Activated CD4-positive, alpha-beta T cell treated with anti-CD3 and anti-CD28 coated beads, Interleukin-2, amount 50 U/mL, for 48 hours (primary cell): ENCODE results near the gene ARHGAP4.
A peak's percentile ranks its signal among the peaks of the same experiment; 100 is the strongest.

Experiments
- DNase-seq, 2 experiments: peaks; one replicate each; pipeline ENCODE4 v3.0.0-alpha.2; 2020

ARHGAP4 gene

DNA sequence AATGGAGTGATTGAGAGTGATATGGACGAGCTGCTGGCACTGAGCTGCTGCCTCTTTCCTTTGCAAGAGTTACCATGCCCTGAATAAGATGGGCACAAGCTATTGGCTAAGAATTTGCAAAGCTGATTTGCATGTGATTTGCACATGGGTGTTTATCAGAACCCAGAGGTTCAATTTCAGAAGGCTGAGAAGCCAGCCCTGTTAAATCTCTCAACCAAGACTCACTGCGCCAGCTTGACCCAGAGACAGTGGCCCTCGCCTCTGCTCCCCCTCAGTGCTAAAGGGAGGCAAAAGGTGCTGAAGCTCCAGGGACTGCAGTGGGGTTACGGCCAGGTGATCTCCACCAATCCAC, 701 bp downstream of the ARHGAP4 start:
- no peak for DNase-seq

DNA sequence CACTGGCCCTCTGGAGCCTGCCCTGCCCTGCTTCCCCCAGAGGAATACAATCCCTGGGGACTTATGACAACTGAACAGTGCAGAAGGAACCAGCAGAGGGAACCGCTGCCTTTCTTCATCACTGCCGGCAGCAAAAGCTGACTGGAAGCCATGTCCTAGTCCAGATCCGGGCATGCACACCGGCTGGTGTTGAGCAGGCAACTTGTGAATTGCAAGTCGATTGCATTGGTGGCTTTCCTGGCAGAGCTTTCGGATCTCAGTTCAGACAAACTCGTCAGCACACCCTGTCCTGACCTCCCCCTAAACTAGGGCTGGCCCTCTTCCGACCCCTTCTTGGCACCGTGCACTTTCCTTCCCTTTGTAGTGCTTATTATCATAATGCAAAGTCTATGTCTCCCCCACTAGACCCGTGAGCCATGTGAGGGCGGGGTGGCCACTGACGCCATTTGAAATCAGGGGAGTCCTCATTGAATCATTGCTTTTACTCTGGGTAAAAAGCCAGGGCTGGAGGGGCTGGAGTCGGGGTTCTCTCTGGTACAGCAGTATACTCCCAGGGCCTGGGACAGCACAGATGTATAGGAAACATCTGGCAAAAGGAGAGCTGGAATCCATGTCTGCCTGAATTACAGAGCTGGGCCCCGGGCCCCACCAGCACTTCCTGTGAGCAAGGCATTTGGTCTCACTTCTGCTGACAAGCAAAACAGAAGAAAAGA, 1.8 kb downstream of the ARHGAP4 start:
- DNase-seq = no peak

DNA sequence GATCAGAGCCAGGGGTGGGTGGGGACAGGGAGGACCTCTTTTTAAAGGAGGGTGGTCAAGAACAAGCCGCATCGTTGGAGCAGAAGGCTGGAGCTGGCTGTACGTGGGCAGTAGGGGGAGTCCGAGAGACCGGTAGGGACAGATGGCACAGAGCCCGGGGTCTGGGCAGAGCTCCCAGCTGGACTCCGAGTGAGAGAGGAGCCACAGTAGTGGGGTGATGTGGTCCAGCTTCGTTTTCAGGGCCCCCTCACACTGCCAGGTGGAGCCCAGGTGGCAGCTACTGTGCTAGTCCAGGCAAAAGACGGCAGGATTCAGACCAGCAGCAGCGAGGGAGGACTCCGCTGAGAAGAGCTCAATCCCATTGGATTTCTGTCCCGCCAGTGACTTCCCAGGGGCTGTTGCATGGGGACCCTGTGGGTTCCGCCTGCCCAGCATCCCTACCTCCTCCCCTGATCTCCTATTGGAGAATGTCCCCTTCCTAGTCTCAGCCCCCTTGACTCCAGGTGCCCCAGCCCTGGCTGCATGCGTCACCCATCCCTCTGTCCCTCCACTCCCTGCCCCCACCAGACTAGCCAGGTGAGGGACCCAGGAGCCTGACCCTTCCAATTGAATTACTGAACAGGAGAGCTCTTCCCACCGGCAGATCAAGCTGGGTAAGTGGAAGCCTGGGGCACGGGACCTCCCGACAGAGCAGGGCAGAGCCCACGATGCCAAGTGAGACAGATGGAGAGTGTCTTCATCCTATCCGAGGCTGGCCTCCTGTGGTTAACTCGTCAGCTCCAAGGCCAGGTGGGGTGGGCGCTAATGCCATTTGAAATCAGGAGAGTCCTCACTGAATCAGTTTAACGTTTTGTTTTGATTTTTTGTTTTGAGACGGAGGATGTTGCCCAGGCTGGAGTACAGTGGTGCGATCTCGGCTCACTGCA, 2.9 kb downstream of the ARHGAP4 start:
- no peak for DNase-seq

DNA sequence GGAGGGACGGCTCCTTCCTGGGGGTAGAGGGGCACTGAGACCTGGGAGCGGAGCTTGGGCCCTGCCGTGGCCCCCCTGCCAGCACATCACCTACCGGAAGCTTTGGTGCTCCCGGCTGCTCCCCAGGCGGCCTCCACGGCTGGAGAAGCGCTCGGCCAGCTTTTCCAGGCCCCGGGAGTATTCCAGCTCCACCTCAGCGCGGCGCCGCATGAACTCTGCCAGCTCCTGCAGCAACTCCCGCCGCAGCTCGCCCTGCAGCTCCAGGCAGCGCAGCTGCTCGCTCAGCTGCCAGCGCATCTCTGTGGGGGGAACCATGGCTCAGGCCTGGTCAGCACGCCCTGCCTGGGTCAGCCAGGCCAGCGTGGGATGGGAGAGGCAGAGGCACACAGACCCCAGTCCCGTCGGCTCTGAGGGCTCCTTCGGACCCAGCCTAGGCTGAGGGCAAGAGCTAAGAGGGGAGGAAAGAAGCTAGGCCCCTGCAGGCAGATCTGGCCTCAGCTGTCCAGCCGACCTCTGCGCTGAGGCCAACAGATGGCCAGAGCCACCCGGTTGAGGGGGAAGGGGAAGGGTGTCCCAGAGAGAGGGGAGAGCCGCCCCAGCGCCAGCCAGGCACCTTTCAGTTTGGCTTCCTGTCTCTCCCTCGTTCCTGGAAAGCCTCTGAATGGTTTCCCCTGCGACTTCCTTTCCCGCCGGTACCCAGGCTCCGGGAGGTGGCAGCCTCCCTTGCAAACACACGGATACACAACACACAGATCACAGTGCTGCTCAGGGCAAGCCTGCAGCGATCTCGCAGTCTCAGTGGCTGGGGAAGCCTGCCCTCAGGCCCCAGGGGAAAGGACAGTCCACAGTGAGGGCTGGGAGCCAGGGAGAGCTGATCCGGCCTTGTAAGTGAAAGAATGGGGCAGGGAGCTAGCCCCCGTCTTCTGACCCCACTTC, 4.3 kb downstream of the ARHGAP4 start:
- no peak for DNase-seq

DNA sequence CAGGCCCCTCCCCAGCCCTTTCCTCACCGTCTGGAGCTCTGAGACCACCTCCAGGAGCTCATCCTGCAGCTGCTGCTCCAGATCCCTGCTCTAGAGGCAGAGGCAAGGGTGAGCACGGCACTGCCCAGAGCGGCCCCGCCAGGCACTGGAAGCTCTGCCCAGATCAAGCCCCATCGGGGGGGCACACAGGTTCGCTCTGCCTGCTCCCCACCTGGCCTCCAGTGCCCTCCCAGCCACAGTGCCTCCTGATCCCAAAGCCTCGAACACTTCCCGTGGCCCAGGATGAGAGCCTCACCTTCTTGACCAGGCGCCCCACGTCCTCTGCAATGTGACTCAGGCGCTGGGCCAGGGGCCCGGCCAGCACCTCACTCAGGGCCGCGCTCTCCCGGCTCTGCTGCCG, 5.0 kb downstream of the ARHGAP4 start:
- no peak for DNase-seq

DNA sequence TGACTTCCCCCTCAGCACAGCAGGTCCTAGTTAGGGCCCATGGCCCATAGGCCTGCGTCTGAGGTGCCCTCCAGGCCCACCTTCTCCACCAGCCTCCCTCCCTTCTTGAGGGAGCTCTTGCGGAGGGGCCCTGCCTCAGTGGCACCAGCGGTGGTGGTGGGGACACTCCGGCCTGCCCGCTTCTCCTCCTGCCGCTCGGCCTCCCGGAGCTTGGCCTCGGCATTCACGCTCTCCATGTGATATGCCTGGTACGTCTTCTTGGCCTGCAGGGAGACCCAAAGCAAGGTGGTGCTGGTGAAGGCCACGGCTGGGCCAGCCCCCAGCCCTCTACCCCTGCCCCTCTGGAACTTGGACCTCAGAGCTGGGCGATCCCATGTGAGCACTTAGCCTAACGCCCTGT, 5.5 kb downstream of the ARHGAP4 start:
- no peak for DNase-seq

DNA sequence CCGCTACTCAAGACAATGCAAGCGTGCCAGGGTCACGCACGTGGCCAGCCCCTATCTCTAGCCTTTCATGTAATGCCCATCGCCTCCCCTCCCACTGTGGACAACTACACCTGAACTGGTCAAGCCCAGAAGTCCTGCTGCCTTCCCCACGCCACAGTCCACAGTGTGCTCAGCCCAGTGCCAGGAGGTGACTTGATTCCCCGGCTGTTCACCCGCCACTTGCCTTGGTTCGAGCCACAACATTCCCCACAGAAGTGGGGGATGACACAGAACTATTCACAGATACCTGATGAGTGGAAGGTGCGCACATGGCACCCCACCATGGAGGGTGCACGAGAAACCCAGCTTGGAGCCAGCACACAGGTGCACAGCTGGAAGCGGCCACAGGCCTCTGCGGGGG, 6.8 kb downstream of the ARHGAP4 start:
- no peak for DNase-seq

DNA sequence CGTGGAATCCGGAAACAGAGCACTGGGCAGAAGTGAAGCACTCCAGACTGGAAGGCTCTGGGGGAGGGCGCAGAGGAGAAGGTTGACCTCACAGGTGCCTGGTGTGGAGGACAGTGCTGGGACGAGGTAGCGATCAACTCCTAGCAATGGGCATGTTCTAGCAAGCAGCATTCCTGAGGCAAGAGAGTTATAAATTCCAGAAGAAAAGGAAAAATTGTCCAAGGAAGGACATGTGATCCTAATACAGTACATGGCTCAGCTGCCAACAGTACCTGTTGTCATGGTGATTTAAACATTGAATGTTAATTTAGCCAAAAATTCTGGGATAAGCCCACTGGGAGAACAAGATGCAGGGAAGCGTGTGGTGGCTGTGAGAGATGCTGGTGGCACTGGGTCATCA, 8.2 kb downstream of the ARHGAP4 start:
- no peak for DNase-seq

DNA sequence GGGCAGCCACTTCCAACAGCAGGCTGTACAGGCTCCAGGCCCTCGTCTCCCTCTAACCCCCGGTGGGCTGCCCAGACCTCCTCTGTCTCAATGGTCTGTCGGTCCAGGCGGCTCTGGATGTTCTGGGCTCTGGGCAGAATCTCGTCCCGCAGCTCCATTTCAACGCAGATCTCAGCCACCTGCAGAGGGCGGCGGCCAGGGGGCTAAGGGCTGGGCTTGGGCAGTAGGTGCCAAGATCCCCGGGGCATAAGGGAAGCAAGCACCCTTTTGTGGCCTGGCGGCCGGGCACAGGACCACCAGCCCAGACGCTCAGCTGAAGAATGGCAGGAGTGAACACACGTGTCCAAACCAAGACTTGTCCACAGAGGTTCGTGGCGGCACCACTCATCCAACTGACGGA, 12.4 kb downstream of the ARHGAP4 start:
- DNase-seq = no peak

DNA sequence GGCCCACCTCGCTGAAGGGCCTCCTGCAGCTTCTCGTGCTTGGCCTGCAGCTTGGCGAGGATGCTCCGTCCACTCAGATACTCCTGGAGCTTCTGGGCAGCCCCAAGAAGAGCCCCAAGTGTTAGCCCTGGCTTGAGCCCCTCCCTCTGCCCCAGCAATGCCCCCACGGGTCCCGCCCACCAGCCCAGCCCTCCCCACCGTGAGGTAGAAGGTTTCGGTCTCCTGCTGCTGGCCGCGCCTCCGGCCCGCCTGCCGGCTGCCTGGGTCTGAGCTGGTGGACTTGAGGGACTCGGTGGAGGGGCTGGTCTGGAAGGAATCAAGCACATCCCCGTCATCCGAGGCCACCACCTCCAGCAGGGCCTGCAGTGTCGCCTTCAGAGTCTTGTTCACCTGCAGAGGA, 12.9 kb downstream of the ARHGAP4 start:
- no peak for DNase-seq

DNA sequence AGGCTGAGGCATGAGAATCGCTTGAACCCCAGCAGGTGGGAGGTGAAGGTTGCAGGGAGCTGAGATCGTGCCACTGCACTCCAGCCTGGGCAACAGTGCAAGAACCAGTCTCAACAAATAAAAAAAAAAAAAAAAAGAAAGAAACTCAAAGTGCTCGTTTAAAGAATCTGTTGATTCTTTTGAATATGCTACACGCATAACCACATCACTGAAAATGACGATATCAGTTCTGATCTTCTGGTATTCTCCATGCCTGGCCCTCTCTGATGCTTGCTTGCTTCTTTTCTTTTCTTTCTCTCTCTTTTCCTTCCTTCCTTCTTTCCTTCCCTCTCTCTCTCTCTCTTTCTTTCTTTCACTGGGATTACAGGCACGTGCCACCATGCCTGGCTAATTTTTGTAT, 14.3 kb downstream of the ARHGAP4 start:
- no peak for DNase-seq

DNA sequence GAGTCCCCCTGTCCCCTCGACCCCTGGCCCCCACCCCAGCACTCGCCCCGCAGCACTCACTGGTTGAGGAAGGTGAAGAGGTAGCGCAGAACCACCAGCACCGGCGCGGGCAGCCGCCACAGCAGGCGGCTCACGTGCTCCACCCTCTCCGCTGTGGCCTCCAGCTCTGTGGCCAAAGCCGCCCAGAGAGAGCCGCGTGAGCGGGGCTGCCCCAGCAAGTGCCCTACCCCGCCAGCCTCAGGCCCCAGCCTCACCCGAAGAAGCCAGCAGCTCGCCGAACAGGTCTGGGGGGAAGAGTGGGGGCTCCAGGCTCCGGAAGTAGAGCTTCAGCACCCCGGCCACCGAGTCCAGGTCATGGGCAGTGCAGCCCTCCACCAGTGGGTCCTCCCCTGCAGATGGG, 15.6 kb downstream of the ARHGAP4 start:
- DNase-seq = no peak

DNA sequence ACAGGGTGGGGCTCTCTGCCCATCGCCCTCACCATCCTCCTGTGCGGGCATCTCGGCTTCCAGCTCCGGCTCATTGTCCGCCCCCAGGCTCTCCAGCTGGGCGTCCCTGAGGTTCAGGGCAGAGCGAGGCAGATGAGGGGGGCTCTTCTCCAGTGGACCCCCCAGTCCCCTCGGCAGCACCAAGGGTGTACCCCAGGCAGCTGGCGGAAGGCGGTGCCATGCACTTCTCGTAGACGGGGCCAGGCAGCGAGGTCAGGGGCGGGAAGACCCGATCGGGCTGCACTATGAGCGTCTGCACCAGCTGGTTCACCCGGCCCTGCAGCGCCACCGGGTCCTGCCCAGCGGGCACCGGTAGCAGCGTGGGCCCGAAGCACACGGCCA, 16.1 kb downstream of the ARHGAP4 start:
- no peak for DNase-seq

DNA sequence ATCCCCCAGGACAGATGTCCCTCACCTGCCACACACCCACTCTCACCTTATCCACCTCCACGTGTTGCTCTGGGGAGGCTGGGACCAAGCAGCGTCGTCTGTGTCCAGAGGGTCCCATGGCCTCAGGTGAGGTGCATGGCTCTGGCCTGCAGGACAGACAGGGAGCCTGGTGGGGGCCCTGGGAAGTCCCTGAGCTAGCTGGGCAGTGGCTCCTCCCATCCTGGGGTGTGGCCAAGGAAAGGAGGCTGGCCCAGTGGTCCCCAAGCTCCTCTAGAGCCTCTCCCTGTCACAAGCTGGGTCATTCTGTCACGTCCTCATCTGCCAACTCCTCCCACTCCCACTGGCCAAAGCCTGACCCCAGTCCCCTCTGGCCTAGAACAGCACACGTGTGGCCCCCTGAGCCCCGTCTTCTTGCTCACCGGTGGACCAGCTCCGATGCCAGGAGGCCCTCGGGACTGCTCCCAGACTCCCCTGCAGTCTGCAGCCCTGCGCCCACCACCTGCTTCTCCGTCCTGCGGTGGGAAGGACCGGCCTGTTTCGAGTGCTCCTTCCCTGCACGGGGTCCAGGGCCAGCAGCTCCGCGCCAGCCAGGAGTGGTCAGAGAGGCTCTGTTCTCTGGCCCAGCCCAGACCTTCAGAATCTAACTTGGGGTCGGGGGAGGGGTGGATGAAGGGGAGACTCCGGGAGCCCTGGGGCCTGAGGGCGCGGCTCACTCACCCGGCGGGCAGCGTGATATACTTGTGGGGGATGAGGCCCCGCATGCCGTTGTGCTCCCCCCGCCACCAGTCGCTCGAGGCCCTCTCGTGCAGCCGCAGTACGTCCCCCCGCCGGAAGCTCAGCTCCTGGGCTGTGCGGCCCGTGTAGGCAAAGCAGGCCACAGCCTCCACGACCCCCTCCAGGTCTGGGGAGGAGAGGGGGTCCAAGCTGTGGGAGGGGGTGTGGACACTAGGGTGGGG, 16.8 kb downstream of the ARHGAP4 start:
- DNase-seq = peak; percentile 29

DNA sequence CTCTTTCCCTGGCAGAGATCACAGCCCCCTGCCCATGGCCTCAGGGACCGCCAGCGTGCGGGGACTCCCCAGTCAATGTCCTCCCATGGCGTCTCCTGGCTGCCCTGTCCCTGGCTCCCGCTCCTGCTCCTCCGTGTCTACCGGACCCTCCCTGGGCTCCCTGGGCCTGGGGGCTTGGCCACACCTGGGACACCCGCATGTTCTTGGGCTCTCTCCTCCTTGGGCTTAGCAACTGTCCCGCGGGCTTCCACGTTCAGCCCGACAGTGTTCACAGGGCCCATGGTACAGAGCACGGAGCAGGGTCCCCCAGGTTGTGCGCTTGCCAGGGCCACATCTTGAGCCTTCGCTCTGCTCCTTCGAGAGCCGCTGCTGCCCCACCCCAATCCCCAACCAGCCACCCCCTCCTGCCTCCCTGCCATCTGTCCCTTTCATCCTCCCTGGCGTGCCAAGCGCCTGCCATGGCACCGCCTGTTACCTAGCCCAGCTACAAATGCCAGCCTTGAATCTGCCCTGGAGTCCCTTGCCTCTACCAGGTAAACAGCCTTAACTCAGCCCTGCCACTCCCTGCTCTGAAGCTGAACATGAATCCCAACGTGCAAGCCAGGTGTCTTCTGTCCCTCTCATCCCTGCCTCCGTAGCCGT, 17.7 kb downstream of the ARHGAP4 start:
- DNase-seq = no peak

DNA sequence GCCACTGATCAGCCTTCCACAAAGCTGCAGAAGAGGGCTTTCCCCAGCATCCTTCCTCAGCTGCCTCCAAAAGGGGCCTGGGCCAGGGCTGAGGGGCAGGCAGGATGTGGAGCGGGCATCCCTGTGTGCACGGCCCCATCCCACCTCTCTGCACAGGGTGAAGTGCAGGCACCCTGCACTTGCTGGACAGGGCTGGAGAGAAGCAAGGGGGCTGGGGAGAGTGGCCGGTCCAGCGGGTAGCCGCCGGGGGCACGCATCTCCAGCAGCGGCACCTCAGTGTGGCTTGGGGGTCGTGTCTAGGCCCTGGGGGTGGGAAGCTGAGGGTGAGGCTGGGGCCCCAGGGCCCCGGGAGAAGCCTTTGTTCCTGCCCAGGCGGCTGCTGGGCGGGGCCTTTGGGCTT, 18.6 kb downstream of the ARHGAP4 start:
- no peak for DNase-seq

DNA sequence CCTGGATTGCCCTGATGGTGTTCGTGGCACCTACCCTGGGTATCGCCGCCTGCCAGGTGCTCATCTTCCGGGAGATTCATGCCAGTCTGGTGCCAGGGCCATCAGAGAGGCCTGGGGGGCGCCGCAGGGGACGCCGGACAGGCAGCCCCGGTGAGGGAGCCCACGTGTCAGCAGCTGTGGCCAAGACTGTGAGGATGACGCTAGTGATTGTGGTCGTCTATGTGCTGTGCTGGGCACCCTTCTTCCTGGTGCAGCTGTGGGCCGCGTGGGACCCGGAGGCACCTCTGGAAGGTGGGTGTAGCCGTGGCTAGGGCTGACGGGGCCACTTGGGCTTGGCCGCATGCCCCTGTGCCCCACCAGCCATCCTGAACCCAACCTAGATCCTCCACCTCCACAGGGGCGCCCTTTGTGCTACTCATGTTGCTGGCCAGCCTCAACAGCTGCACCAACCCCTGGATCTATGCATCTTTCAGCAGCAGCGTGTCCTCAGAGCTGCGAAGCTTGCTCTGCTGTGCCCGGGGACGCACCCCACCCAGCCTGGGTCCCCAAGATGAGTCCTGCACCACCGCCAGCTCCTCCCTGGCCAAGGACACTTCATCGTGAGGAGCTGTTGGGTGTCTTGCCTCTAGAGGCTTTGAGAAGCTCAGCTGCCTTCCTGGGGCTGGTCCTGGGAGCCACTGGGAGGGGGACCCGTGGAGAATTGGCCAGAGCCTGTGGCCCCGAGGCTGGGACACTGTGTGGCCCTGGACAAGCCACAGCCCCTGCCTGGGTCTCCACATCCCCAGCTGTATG, 19.7 kb downstream of the ARHGAP4 start:
- DNase-seq = no peak

DNA sequence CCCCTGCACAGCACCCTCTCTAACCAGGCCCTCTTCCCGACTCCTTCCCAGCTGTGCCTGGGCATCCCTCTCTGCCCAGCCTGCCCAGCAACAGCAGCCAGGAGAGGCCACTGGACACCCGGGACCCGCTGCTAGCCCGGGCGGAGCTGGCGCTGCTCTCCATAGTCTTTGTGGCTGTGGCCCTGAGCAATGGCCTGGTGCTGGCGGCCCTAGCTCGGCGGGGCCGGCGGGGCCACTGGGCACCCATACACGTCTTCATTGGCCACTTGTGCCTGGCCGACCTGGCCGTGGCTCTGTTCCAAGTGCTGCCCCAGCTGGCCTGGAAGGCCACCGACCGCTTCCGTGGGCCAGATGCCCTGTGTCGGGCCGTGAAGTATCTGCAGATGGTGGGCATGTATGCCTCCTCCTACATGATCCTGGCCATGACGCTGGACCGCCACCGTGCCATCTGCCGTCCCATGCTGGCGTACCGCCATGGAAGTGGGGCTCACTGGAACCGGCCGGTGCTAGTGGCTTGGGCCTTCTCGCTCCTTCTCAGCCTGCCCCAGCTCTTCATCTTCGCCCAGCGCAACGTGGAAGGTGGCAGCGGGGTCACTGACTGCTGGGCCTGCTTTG, 20.5 kb downstream of the ARHGAP4 start:
- no peak for DNase-seq

DNA sequence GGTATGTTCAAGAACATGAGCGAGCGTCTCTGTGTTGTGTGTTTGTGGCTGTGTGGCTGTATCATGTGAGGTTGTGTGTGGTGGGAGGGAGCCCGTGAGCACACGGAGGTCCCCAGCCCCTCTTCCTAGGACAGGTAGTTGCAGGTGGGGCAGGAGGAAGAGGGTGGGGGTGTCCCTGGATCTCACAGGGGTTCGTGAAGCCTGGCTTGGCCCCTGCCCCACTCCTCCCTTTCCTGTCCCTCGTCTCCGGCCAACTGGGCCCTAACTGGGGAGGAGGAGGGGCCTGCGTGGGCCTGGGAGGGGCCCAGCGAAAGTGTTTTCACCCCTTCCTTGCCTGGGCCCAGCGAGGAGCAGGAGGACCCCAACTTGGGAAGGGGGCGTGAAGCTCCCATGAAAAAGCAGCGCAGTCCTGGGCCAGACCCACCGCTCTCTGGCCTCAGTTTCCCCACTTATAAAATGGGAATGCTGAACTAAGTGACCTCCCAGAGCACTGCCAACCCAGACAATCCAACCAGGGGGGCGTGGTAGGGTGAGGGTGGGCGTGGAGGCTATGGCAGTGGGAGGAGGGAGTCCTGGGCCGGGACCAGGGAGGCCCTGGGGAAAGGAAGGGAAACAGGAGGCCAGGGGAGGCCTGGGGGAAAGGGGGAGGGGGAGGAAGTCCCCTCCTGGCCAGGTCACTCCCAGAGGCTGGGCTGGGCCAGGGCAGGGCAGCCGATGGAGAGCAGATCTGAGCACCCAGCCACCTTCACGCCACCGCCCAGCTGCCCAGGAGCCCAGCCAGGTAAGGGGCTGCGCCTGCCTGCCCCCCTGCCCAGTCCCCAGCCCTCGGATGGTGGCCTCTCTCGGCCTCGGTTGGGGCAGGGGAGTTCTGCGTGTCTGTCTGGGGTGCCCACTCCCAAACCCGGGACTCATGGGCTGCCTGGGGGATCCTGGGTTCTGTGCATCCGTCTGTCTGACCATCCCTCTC, 21.8 kb downstream of the ARHGAP4 start, which contains the start of gene AVPR2:
Gene AVPR2 (plus strand): TSS at position 683 of the 967 bp plus-strand sequence. CDS start 473 bp downstream, outside the sequence.
- peak in 1 of 2 experiments; percentile 7 for DNase-seq
